Kidney (tissue), 14 donors: ENCODE results near the gene RNASEH2C. TPM values are rescaled to one million over a fixed set of nuclear protein-coding genes. Genes with fewer than 3 reads are reported as not detected.

Source experiments
- DNase-seq, 5 donors: peaks; one replicate each; pipeline ENCODE4 v3.0.0-alpha.2; 2013 to 2020
- FAIRE-seq: peaks from 2 replicates; lab custom pipeline; 2012; peaks lifted over from hg19 to GRCh38; lab: Jason Lieb, UNC
- H3K27ac ChIP-seq, 2 donors: one replicate each; pipeline ENCODE4 v1.7.0; 2013; ENCODE audit warnings: low read depth in 2 of 2, low read length in 2 of 2, inconsistent platforms in 1 of 2
- H3K27me3 ChIP-seq: one replicate; pipeline ENCODE4 v1.7.1; 2013; ENCODE audit warnings: low read length, inconsistent platforms; ENCODE audit not compliant: control insufficient read depth, insufficient read depth
- H3K36me3 ChIP-seq, 3 donors: one replicate each; pipeline versions ENCODE4 v1.7.0 to v1.7.1; 2013; ENCODE audit warnings: low read length in 3 of 3, control low read depth in 1 of 3, inconsistent platforms in 1 of 3; ENCODE audit not compliant: insufficient read depth in 3 of 3, control insufficient read depth in 2 of 3
- H3K4me1 ChIP-seq, 3 donors: one replicate each; pipeline versions ENCODE4 v1.7.0 to v1.7.1; 2013; ENCODE audit warnings: low read length in 3 of 3, inconsistent platforms in 1 of 3, low read depth in 1 of 3; ENCODE audit not compliant: control insufficient read depth in 2 of 3, insufficient read depth in 2 of 3
- H3K4me3 ChIP-seq, 3 donors: one replicate each; pipeline versions ENCODE4 v1.7.0 to v1.8.1; 2013; ENCODE audit warnings: low read length in 3 of 3, control low read depth in 1 of 3, inconsistent platforms in 1 of 3
- H3K9ac ChIP-seq, 3 donors: one replicate each; pipeline versions ENCODE4 v1.7.0 to v1.7.1; 2013; ENCODE audit warnings: low read length in 3 of 3, control low read depth in 1 of 3, inconsistent platforms in 1 of 3
- H3K9me3 ChIP-seq, 3 donors: one replicate each; pipeline versions ENCODE4 v1.7.0 to v1.7.1; 2013; ENCODE audit warnings: low read length in 3 of 3, control low read depth in 1 of 3, inconsistent platforms in 1 of 3; ENCODE audit not compliant: control insufficient read depth in 2 of 3, insufficient read depth in 1 of 3
- CTCF ChIP-seq: IDR thresholded peaks from 3 replicates; pipeline ENCODE4 v1.5.1; 2012; ENCODE audit warnings: mild to moderate bottlenecking, moderate library complexity, borderline replicate concordance; ENCODE audit not compliant: insufficient read depth; ENCODE audit errors: extremely low read depth
- intact Hi-C: fragments of 100-400 bp; cut with DNase I; formaldehyde crosslinking; loops from one replicate; pipeline ENCODE4 v1.11.1; 2022
- polyA plus RNA-seq: library from polyadenylated mRNA; stranded (reverse); fragments of 350-450 nt; fragmentation: Illumina TruSeq; extraction: RNeasy Lipid Tissue Mini Kit (QIAGEN cat#74804); gene quantifications from one replicate; pipeline ENCODE4 v1.2.3, GENCODE V29; 2014; ENCODE audit warnings: low read depth, low replicate concordance; ENCODE audit not compliant: insufficient read depth
- total RNA-seq: library from RNA; stranded (reverse); fragmentation: NEBNext Ultra II Directional; extraction: Animal tissue kit (Norgen Biotek cat#: 25700); gene quantifications from one replicate; pipeline ENCODE4 v1.2.1, GENCODE V29; 2021
- donor health status: control.
- donor health status: control.
- donor health status: control.
- donor health status: control.
- donor health status: control.
- donor health status: DM: yes; HTN: yes; CAD: no.
- donor health status: Normal renal cell carcinoma (clear cell type).

The RNASEH2C gene
- total and polyA plus RNA-seq, 2 donors from 2014 or later, result 43.7 to 129 TPM

GRCh38 chr11:65745049-65745448 lies 24.5 kb upstream of the RNASEH2C start:
- no peak for TF ChIP-seq CTCF
- no peak overlapping the region for H3K9ac ChIP-seq
- H3K27me3 ChIP-seq, result no peaks in the 10 kb centered on the region
- DNase-seq (no peak), FAIRE-seq (no peak)
- H3K4me1 ChIP-seq, result peaks cover 0 to 3% (median 0%) of the 10 kb centered on the region in 3 donors
- H3K36me3 ChIP-seq, result no peaks in the 10 kb centered on the region
- H3K9me3 ChIP-seq, result no peaks in the 10 kb centered on the region
- H3K4me3 ChIP-seq, result no peak overlapping the region
- intact Hi-C loops, result no loop called here
- H3K27ac ChIP-seq, result no peak overlapping the region

GRCh38 chr11:65744699-65745042 lies 24.1 kb upstream of the RNASEH2C start:
- Histone ChIP-seq H3K27ac (no peak overlapping the region), H3K9me3 (no peaks in the 10 kb centered on the region), H3K4me1 (peaks cover 0 to 3% (median 0%) of the 10 kb centered on the region in 3 donors), H3K27me3 (no peaks in the 10 kb centered on the region), H3K9ac (no peak overlapping the region), H3K36me3 (no peaks in the 10 kb centered on the region), H3K4me3 (no peak overlapping the region)
- intact Hi-C loops, result no loop called here
- DNase-seq (no peak), FAIRE-seq (no peak)
- no peak for TF ChIP-seq CTCF

GRCh38 chr11:65744026-65744698 lies 23.6 kb upstream of the RNASEH2C start:
- DNase-seq, result peak in 2 of 5 donors; percentile 15 to 33
- no peaks in the 10 kb centered on the region for H3K27me3 ChIP-seq
- H3K36me3 ChIP-seq, result no peaks in the 10 kb centered on the region
- no peak for FAIRE-seq
- intact Hi-C loops, result no loop called here
- H3K9ac ChIP-seq, result no peak overlapping the region
- H3K4me1 ChIP-seq, result peaks cover 0 to 3% (median 0%) of the 10 kb centered on the region in 3 donors
- no peak overlapping the region for H3K27ac ChIP-seq
- no peak for TF ChIP-seq CTCF
- H3K4me3 ChIP-seq, result no peak overlapping the region
- no peaks in the 10 kb centered on the region for H3K9me3 ChIP-seq

GRCh38 chr11:65743681-65744025 lies 23.1 kb upstream of the RNASEH2C start:
- Histone ChIP-seq H3K27me3 (no peaks in the 10 kb centered on the region), H3K27ac (no peak overlapping the region), H3K36me3 (no peaks in the 10 kb centered on the region), H3K9ac (no peak overlapping the region), H3K4me1 (peaks cover 0 to 3% (median 0%) of the 10 kb centered on the region in 3 donors), H3K9me3 (no peaks in the 10 kb centered on the region), H3K4me3 (no peak overlapping the region)
- DNase-seq, result no peak
- no peak for FAIRE-seq
- intact Hi-C loops, result no loop called here
- TF ChIP-seq CTCF, result no peak
